Muscle layer of colon (tissue), 2 donors: Measurements from ENCODE around the gene SPDYE4.

Experiments used
- H3K27ac ChIP-seq: one replicate; pipeline ENCODE4 v1.7.0; 2013; ENCODE audit warnings: low read depth, mild to moderate bottlenecking, low read length, moderate library complexity
- H3K27me3 ChIP-seq, 2 donors: one replicate each; pipeline ENCODE4 v1.7.0; 2013; ENCODE audit warnings: low read length in 2 of 2, mild to moderate bottlenecking in 2 of 2; ENCODE audit not compliant: insufficient read depth in 2 of 2, control insufficient read depth in 1 of 2
- H3K36me3 ChIP-seq: one replicate; pipeline ENCODE4 v1.7.0; 2013; ENCODE audit warnings: mild to moderate bottlenecking, low read length; ENCODE audit not compliant: insufficient read depth
- H3K4me1 ChIP-seq: one replicate; pipeline ENCODE4 v1.7.0; 2013; ENCODE audit warnings: mild to moderate bottlenecking, low read length; ENCODE audit not compliant: insufficient read depth
- H3K4me3 ChIP-seq, 2 donors: one replicate each; pipeline ENCODE4 v1.7.0; 2013; ENCODE audit warnings: low read length in 2 of 2, low read depth in 1 of 2, mild to moderate bottlenecking in 1 of 2, moderate library complexity in 1 of 2
- H3K9ac ChIP-seq: one replicate; pipeline ENCODE4 v1.7.0; 2013; ENCODE audit warnings: low read length
- H3K9me3 ChIP-seq: one replicate; pipeline ENCODE4 v1.7.0; 2013; ENCODE audit warnings: mild to moderate bottlenecking, low read length
- donor health status: abdominal sarcoma.
- donor health status: Adenocarcinoma of cecum.

The SPDYE4 gene

GRCh38 chr17:8746501-8747236 lies 11.7 kb downstream of the SPDYE4 start:
- no peaks in the 10 kb centered on the region for H3K36me3 ChIP-seq
- H3K9ac ChIP-seq, result peak overlapping the region; percentile 49
- no peak overlapping the region for H3K27ac ChIP-seq

GRCh38 chr17:8745586-8746500 lies 12.5 kb downstream of the SPDYE4 start:
- no peaks in the 10 kb centered on the region for H3K9me3 ChIP-seq
- H3K4me1 ChIP-seq, result peaks cover 5% of the 10 kb centered on the region
- H3K36me3 ChIP-seq, result no peaks in the 10 kb centered on the region
- H3K27me3 ChIP-seq, result no peaks in the 10 kb centered on the region
- H3K9ac ChIP-seq, result peak overlapping the region; percentile 49
- H3K27ac ChIP-seq, result peak overlapping the region; percentile 27
- peak overlapping the region; percentile 52 to 70 for H3K4me3 ChIP-seq

More at GRCh38 chr17:8746501-8747236, 11.7 kb downstream of the SPDYE4 start:
- Histone ChIP-seq H3K27me3 (no peaks in the 10 kb centered on the region), H3K9me3 (no peaks in the 10 kb centered on the region), H3K4me1 (peaks cover 5% of the 10 kb centered on the region), H3K4me3 (peak overlapping the region; percentile 52 to 70)

GRCh38 chr17:8744086-8744785 lies 14.1 kb downstream of the SPDYE4 start:
- Histone ChIP-seq H3K9me3 (no peaks in the 10 kb centered on the region), H3K36me3 (no peaks in the 10 kb centered on the region), H3K4me3 (no peak overlapping the region), H3K4me1 (peaks cover 5% of the 10 kb centered on the region), H3K27me3 (no peaks in the 10 kb centered on the region), H3K27ac (no peak overlapping the region), H3K9ac (no peak overlapping the region)

GRCh38 chr17:8742819-8743218 lies 15.5 kb downstream of the SPDYE4 start:
- Histone ChIP-seq H3K9ac (no peak overlapping the region), H3K4me1 (peaks cover 5% of the 10 kb centered on the region), H3K27me3 (no peaks in the 10 kb centered on the region), H3K27ac (no peak overlapping the region), H3K9me3 (no peaks in the 10 kb centered on the region), H3K4me3 (no peak overlapping the region), H3K36me3 (no peaks in the 10 kb centered on the region)

GRCh38 chr17:8742274-8742673 lies 16.1 kb downstream of the SPDYE4 start:
- no peaks in the 10 kb centered on the region for H3K27me3 ChIP-seq
- H3K4me3 ChIP-seq, result no peak overlapping the region
- H3K9ac ChIP-seq, result no peak overlapping the region
- no peak overlapping the region for H3K27ac ChIP-seq
- H3K36me3 ChIP-seq, result no peaks in the 10 kb centered on the region
- no peaks in the 10 kb centered on the region for H3K9me3 ChIP-seq
- H3K4me1 ChIP-seq, result peaks cover 5% of the 10 kb centered on the region

GRCh38 chr17:8741771-8742170 lies 16.6 kb downstream of the SPDYE4 start:
- Histone ChIP-seq H3K4me3 (no peak overlapping the region), H3K27me3 (no peaks in the 10 kb centered on the region), H3K4me1 (peaks cover 5% of the 10 kb centered on the region)

GRCh38 chr17:8741366-8741765 lies 17.0 kb downstream of the SPDYE4 start:
- Histone ChIP-seq H3K36me3 (no peaks in the 10 kb centered on the region), H3K9me3 (no peaks in the 10 kb centered on the region), H3K4me3 (no peak overlapping the region), H3K4me1 (peaks cover 3% of the 10 kb centered on the region), H3K9ac (no peak overlapping the region), H3K27me3 (no peaks in the 10 kb centered on the region), H3K27ac (no peak overlapping the region)

More at GRCh38 chr17:8741771-8742170, 16.6 kb downstream of the SPDYE4 start:
- Histone ChIP-seq H3K9me3 (no peaks in the 10 kb centered on the region), H3K27ac (no peak overlapping the region), H3K36me3 (no peaks in the 10 kb centered on the region), H3K9ac (no peak overlapping the region)

GRCh38 chr17:8740486-8740885 lies 17.9 kb downstream of the SPDYE4 start:
- no peaks in the 10 kb centered on the region for H3K9me3 ChIP-seq
- H3K9ac ChIP-seq, result no peak overlapping the region
- no peak overlapping the region for H3K4me3 ChIP-seq
- H3K36me3 ChIP-seq, result no peaks in the 10 kb centered on the region
- no peak overlapping the region for H3K27ac ChIP-seq
- no peaks in the 10 kb centered on the region for H3K4me1 ChIP-seq
- H3K27me3 ChIP-seq, result no peaks in the 10 kb centered on the region

- no peak overlapping the region for H3K4me3 ChIP-seq
- no peaks in the 10 kb centered on the region for H3K9me3 ChIP-seq
- no peaks in the 10 kb centered on the region for H3K4me1 ChIP-seq
- H3K9ac ChIP-seq, result no peak overlapping the region
- H3K36me3 ChIP-seq, result no peaks in the 10 kb centered on the region
- no peaks in the 10 kb centered on the region for H3K27me3 ChIP-seq
- no peak overlapping the region for H3K27ac ChIP-seq
Observed at GRCh38 chr17:8739097-8739496, 19.2 kb downstream of the SPDYE4 start.

- no peaks in the 10 kb centered on the region for H3K27me3 ChIP-seq
- H3K27ac ChIP-seq, result no peak overlapping the region
- no peak overlapping the region for H3K9ac ChIP-seq
- H3K4me1 ChIP-seq, result no peaks in the 10 kb centered on the region
- H3K4me3 ChIP-seq, result no peak overlapping the region
- H3K36me3 ChIP-seq, result no peaks in the 10 kb centered on the region
- no peaks in the 10 kb centered on the region for H3K9me3 ChIP-seq
Observed at GRCh38 chr17:8736796-8737195, 21.6 kb downstream of the SPDYE4 start.

GRCh38 chr17:8736362-8736761 lies 22.0 kb downstream of the SPDYE4 start:
- Histone ChIP-seq H3K36me3 (no peaks in the 10 kb centered on the region), H3K4me1 (no peaks in the 10 kb centered on the region), H3K4me3 (no peak overlapping the region), H3K9ac (no peak overlapping the region), H3K9me3 (no peaks in the 10 kb centered on the region), H3K27me3 (no peaks in the 10 kb centered on the region), H3K27ac (no peak overlapping the region)
